ENCODE data around the gene SYNGR3. TPM values are rescaled to one million over a fixed set of nuclear protein-coding genes. Genes with fewer than 3 reads are reported as not detected.
A peak's percentile ranks its signal among the peaks of the same experiment; 100 is the strongest.

Gene SYNGR3
- total and polyA plus RNA-seq, 2 of the 13 experiments (the other 11 are each of a cell fraction or from before 2014, with no cell fraction given) = 0.97 to 5.7 TPM

- TF ChIP-seq ZNF136 (CRISPR knock-in tag; IDR thresholded peaks at IDR 0.05; ENCODE audit: low read depth) (0 out of 2 replicates have a peak, but pooled peaks have one; percentile 48), ZSCAN29 (CRISPR knock-in tag; conservative IDR thresholded peaks at IDR 0.05) (peak; percentile 83; the same call in 1 of the 2 replicates), HOMEZ (CRISPR knock-in tag; IDR thresholded peaks at IDR 0.05; ENCODE audit: low read depth) (peak; percentile 63; the same call in 1 of the 2 replicates), MLX (CRISPR knock-in tag; IDR thresholded peaks at IDR 0.05) (peak; percentile 40; the same call in 1 of the 2 replicates), SCMH1 (CRISPR knock-in tag; IDR thresholded peaks at IDR 0.05; ENCODE audit: borderline replicate concordance) (no peak), USF2 (IDR thresholded peaks at IDR 0.05; ENCODE audit: low read depth, low read length) (no peak), USF2 (CRISPR knock-in tag; IDR thresholded peaks at IDR 0.05; ENCODE audit: borderline replicate concordance) (no peak), CEBPZ (IDR thresholded peaks at IDR 0.05; ENCODE audit: low read length) (no peak), ZNF761 (CRISPR knock-in tag; conservative IDR thresholded peaks at IDR 0.05) (peak; percentile 60; the same call in 1 of the 2 replicates), HMG20A (CRISPR knock-in tag; IDR thresholded peaks at IDR 0.05; ENCODE audit: borderline replicate concordance) (0 out of 2 replicates have a peak, but pooled peaks have one; percentile 21), BCL3 (CRISPR knock-in tag; IDR thresholded peaks at IDR 0.05) (peak; percentile 91), ZNF878 (CRISPR knock-in tag; IDR thresholded peaks at IDR 0.05) (no peak), SP5 (CRISPR knock-in tag; IDR thresholded peaks at IDR 0.05; ENCODE audit: borderline replicate concordance, low read depth) (peak; percentile 88), HNRNPL (IDR thresholded peaks at IDR 0.05; ENCODE audit: low read depth, low read length) (peak; percentile 67; the same call in 1 of the 2 replicates), MED8 (CRISPR knock-in tag; IDR thresholded peaks at IDR 0.05; ENCODE audit: insufficient replicate concordance) (peak; percentile 92), ARNTL (CRISPR knock-in tag; IDR thresholded peaks at IDR 0.05) (peak; percentile 84), ZNF546 (CRISPR knock-in tag; conservative IDR thresholded peaks at IDR 0.05) (peak; percentile 77), ZBTB20 (CRISPR knock-in tag; IDR thresholded peaks at IDR 0.05; ENCODE audit: borderline replicate concordance, low read depth) (peak; percentile 74), HNRNPH1 (optimal IDR thresholded peaks at IDR 0.05; ENCODE audit: low read depth, low read length) (no peak)
These were observed 17.8 kb upstream of the SYNGR3 start, which contains the start of gene TBL3 (continued) for GRCh38 chr16:1971796-1972489.

Data from HepG2 (cell line).